GM12892 (cell line): Measurements from ENCODE around the gene DNAH1.

Source experiments
- POLR2A ChIP-seq: IDR thresholded peaks from 2 replicates; pipeline ENCODE4 v1.6.1; 2011; ENCODE audit warnings: low read depth, low read length, control low read depth
- POLR2AphosphoS5 ChIP-seq: IDR thresholded peaks from 2 replicates; pipeline ENCODE4 v1.6.1; 2011; ENCODE audit warnings: low read depth, low read length, control low read depth

- TF ChIP-seq POLR2A (no peak), POLR2AphosphoS5 (no peak)
These were observed 9.1 kb upstream of the DNAH1 start for GRCh38 chr3:52306978-52307377.
